C4-2B (cell line): ENCODE data around the gene DYNLL1.
"Not testable (repeated sequence)": the region's sequence is repeated elsewhere in the genome, so short reads cannot be mapped to it uniquely, and the experiment has no call there.

Source experiments
- H3K27ac ChIP-seq: fragments of 450-650 bp; 2 replicates; pipeline ENCODE4 v1.5.1; 2017
- CTCF ChIP-seq: fragments of 450-650 bp; conservative IDR thresholded peaks from 2 replicates; pipeline ENCODE4 v1.5.1; 2017; ENCODE audit warnings: mild to moderate bottlenecking
- ZFX ChIP-seq: fragments of 450-650 bp; IDR thresholded peaks from 2 replicates; pipeline ENCODE4 v1.6.1; 2017

Gene DYNLL1

GRCh38 chr12:120497524-120498150, 1.7 kb downstream of the DYNLL1 start:
- no peak overlapping the region for H3K27ac ChIP-seq
- no peak for TF ChIP-seq ZFX
- TF ChIP-seq CTCF, result no peak

GRCh38 chr12:120498870-120499515, 3.1 kb downstream of the DYNLL1 start:
- TF ChIP-seq CTCF (no peak), ZFX (no peak)
- no peak overlapping the region for H3K27ac ChIP-seq

- H3K27ac ChIP-seq, result no peak overlapping the region
- TF ChIP-seq ZFX, result no peak
- TF ChIP-seq CTCF, result no peak
Observed at GRCh38 chr12:120500581-120500980, 4.7 kb downstream of the DYNLL1 start.

GRCh38 chr12:120504587-120504986, 8.7 kb downstream of the DYNLL1 start:
- H3K27ac ChIP-seq, result no peak overlapping the region
- TF ChIP-seq CTCF (no peak), ZFX (no peak)

- H3K27ac ChIP-seq, result no peak overlapping the region
- TF ChIP-seq ZFX (no peak), CTCF (no peak)
Observed at GRCh38 chr12:120508537-120508936, 12.6 kb downstream of the DYNLL1 start.

- H3K27ac ChIP-seq, result no peak overlapping the region
- TF ChIP-seq ZFX (no peak), CTCF (no peak)
Observed at GRCh38 chr12:120514002-120514401, 18.1 kb downstream of the DYNLL1 start.

- TF ChIP-seq ZFX (no peak), CTCF (no peak)
- H3K27ac ChIP-seq, result no peak overlapping the region
Observed at GRCh38 chr12:120515496-120515895, 19.6 kb downstream of the DYNLL1 start.

GRCh38 chr12:120519324-120519723, 23.4 kb downstream of the DYNLL1 start:
- not testable (repeated sequence) for H3K27ac ChIP-seq
